A673 (cell line): Measurements from ENCODE around the gene TMC1. TPM values are rescaled to one million over a fixed set of nuclear protein-coding genes. Genes with fewer than 3 reads are reported as not detected.

Experiments used
- BruUV-seq: library from RNA; stranded (reverse); fragments of 400-500 nt; replicated peaks from 2 replicates; lab custom pipeline; 2021; lab: Mats Ljungman, UMichigan
- CTCF ChIA-PET: fragments of 300-600 bp; sonication (Branson Sonifier 250); formaldehyde crosslinking; loops from one replicate; lab custom pipeline; 2022; ENCODE audit warnings: antibody characterized with exemption; lab: Charles Lee
- POLR2A ChIA-PET: fragments of 300-600 bp; sonication (Branson Sonifier 250); formaldehyde crosslinking; loops from one replicate; lab custom pipeline; 2022; ENCODE audit warnings: antibody characterized with exemption; ENCODE audit not compliant: low non-redundant PET; lab: Charles Lee
- DNase-seq: peaks from one replicate; pipeline ENCODE4 v3.0.0-alpha.2; 2015; ENCODE audit warnings: low spot score
- H3K27ac ChIP-seq: fragments of 200-600 bp; sonication (generic); 2 replicates; pipeline ENCODE4 v1.5.1; 2016; ENCODE audit warnings: mixed run types, low read depth, mild to moderate bottlenecking, mixed read lengths, antibody characterized with exemption, low read length; ENCODE audit not compliant: poor library complexity, severe bottlenecking
- H3K27me3 ChIP-seq: fragments of 200-600 bp; sonication (generic); replicated peaks from 2 replicates; pipeline ENCODE4 v1.6.1; 2017; ENCODE audit warnings: mixed run types, low read depth, mild to moderate bottlenecking, mixed read lengths, antibody characterized with exemption, low read length; ENCODE audit not compliant: insufficient read depth, poor library complexity
- H3K36me3 ChIP-seq: fragments of 200-600 bp; sonication (generic); 2 replicates; pipeline ENCODE4 v1.6.1; 2016; ENCODE audit warnings: mixed run types, mild to moderate bottlenecking, mixed read lengths, antibody characterized with exemption, low read length; ENCODE audit not compliant: insufficient read depth, poor library complexity, severe bottlenecking
- H3K4me1 ChIP-seq: fragments of 200-600 bp; sonication (generic); 2 replicates; pipeline ENCODE4 v1.6.1; 2017; ENCODE audit warnings: mixed run types, mild to moderate bottlenecking, mixed read lengths, antibody characterized with exemption, low read length; ENCODE audit not compliant: insufficient read depth, poor library complexity, severe bottlenecking
- H3K4me3 ChIP-seq: fragments of 200-600 bp; sonication (generic); 2 replicates; pipeline ENCODE4 v1.5.1; 2016; ENCODE audit warnings: low read depth, mixed run types, mild to moderate bottlenecking, mixed read lengths, low read length; ENCODE audit not compliant: poor library complexity, severe bottlenecking
- H3K9me3 ChIP-seq: fragments of 200-600 bp; sonication (generic); 2 replicates; pipeline ENCODE4 v1.6.1; 2016; ENCODE audit warnings: mixed run types, low read depth, mild to moderate bottlenecking, mixed read lengths, antibody characterized with exemption, low read length; ENCODE audit not compliant: poor library complexity, severe bottlenecking
- EZH2 ChIP-seq: fragments of 200-600 bp; sonication (generic); IDR thresholded peaks from 2 replicates; pipeline ENCODE4 v1.6.1; 2017; ENCODE audit warnings: borderline replicate concordance, low read depth, mild to moderate bottlenecking, mixed read lengths, antibody characterized with exemption, low read length; ENCODE audit not compliant: poor library complexity, severe bottlenecking
- intact Hi-C: fragments of 100-400 bp; cut with micrococcal nuclease; formaldehyde crosslinking; loops from one replicate; pipeline ENCODE4 v1.10.0; 2022; ENCODE audit not compliant: unreplicated experiment
- total RNA-seq: library from RNA; stranded (reverse); gene quantifications from 2 replicates; pipeline ENCODE4 v1.2.3, GENCODE V29; 2021
- TF ChIP-seq, protein P1 (sequence below): fragments of 300-800, 200-600 bp; sonication (generic); conservative IDR thresholded peaks from 2 replicates; pipeline ENCODE4 v1.5.1; 2017; ENCODE audit warnings: low read depth, mild to moderate bottlenecking, antibody characterized with exemption, low read length, moderate library complexity, mixed read lengths

Gene TMC1
- total RNA-seq, 1 experiment from 2014 or later = 0.75 TPM

DNA sequence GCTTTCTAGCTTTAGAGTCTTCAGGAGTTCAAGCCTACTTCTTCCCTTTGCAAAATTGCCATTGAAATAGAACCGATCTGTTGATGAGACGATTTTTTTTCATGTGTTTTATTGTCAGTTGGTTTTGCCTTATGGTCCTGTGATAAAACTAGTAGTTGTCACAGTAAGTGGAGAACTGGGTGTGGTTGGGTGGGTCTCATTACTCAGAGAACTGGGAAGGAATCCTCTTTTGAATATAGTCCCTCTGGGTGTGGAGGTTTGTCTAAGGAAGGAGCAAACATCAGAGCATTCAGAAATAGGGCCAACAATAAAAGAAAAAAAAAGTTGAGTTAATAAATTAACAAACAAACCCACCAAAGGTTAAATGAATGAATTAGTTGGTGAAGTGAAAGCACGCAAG is 362.5 kb downstream of the TMC1 start:
- Histone ChIP-seq H3K4me1 (no peaks in the 10 kb centered on the region), H3K9me3 (no peaks in the 10 kb centered on the region), H3K27ac (no peak overlapping the region), H3K4me3 (no peak overlapping the region), H3K27me3 (no peaks in the 10 kb centered on the region), H3K36me3 (no peaks in the 10 kb centered on the region)
- ChIA-PET CTCF (no interaction called here), POLR2A (no interaction called here)
- intact Hi-C loops = no loop called here
- no peak for TF ChIP-seq EZH2
- TF ChIP-seq, protein P1, sequence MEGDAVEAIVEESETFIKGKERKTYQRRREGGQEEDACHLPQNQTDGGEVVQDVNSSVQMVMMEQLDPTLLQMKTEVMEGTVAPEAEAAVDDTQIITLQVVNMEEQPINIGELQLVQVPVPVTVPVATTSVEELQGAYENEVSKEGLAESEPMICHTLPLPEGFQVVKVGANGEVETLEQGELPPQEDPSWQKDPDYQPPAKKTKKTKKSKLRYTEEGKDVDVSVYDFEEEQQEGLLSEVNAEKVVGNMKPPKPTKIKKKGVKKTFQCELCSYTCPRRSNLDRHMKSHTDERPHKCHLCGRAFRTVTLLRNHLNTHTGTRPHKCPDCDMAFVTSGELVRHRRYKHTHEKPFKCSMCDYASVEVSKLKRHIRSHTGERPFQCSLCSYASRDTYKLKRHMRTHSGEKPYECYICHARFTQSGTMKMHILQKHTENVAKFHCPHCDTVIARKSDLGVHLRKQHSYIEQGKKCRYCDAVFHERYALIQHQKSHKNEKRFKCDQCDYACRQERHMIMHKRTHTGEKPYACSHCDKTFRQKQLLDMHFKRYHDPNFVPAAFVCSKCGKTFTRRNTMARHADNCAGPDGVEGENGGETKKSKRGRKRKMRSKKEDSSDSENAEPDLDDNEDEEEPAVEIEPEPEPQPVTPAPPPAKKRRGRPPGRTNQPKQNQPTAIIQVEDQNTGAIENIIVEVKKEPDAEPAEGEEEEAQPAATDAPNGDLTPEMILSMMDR = no peak
- no TSS peak for BruUV-seq
- no peak for DNase-seq

DNA sequence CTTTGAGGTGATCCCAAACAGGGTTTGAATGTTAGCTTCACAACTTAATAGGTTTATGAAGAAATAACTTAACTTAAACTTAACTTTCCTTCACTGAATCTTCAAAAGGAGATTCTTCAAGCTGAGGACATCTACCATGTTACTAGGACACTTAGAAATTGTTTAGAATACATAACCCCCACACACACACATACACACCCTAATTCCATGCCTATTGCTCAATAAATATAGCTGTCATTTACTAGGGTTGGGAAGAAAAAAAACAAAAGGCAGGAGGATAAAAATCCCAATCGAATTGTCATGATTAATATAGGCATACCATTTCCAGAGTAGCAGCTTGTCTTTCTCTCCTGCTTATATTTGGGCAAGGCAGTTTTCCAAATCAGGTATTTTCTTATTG is 363.1 kb downstream of the TMC1 start:
- H3K4me1 ChIP-seq = no peaks in the 10 kb centered on the region
- ChIA-PET POLR2A (no interaction called here), CTCF (no interaction called here)
- no peaks in the 10 kb centered on the region for H3K9me3 ChIP-seq
- no peaks in the 10 kb centered on the region for H3K27me3 ChIP-seq
- no peak overlapping the region for H3K27ac ChIP-seq
- no peaks in the 10 kb centered on the region for H3K36me3 ChIP-seq
- H3K4me3 ChIP-seq = no peak overlapping the region
- intact Hi-C loops = no loop called here
- TF ChIP-seq, protein P1 = no peak
- no peak for TF ChIP-seq EZH2
- DNase-seq = no peak
- BruUV-seq = no TSS peak

Other genes starting within 250 kb of the TMC1 start
- 169 and 194 TPM in 2 replicates for gene ZFAND5, start 156.4 kb upstream of the TMC1 start, total RNA-seq